CD4-positive, alpha-beta T cell treated with Interleukin-15 for 4 hours (primary cell): ENCODE results near the gene PPME1.
A peak's percentile ranks its signal among the peaks of the same experiment; 100 is the strongest.

Experiments used
- DNase-seq: peaks from one replicate; pipeline ENCODE4 v3.0.0-alpha.2; 2020; ENCODE audit warnings: low spot score

The PPME1 gene

DNA sequence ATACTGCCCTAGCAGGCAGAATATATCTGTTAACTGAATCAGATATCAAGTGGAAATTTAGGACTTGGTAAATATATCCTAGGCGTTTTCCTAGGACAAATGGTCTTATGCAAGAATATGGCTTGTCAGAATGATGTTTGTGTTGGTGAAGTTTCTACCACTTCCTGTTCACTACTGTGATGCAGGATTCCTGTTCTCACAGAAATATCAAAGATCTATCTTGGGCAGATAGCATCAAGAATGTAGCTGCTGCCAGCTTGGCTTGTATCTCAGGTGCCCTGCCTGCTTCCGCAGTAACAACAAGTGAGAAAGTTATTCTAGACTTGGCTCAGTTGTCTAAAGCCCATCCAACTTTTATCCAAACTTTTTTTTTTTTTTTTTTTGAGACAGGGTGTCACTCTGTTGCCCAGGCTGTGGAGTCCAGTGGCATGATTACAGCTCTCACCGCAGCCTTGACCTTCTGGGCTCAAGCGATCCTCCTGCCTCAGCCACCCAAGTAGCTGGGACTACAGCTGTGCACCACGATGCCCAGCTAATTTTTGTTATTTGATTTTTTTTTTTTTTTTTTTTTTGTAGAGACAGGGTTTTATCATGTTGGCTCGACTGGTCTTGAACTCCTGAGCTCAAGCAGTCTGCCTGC, 61.3 kb downstream of the PPME1 start:
- DNase-seq = peak; percentile 17

DNA sequence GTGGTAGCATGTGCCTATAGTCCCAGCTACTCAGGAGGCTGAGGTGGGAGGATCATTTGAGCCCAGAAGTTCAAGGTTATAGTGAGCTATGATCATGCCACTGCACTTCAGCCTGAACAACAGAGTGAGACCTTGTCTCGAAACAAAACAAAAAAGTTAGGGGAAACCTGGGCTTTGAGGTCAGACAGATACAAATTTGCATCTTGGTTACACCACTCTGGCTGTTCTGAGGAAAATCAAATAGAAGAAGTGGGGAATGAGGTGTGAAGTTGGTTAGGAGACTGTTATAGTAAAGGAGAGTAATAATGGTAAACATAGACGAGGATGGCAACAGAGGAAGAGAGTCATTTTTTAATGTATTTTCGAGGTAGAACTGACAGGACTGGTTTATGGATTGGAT, 62.6 kb downstream of the PPME1 start:
- DNase-seq = no peak

DNA sequence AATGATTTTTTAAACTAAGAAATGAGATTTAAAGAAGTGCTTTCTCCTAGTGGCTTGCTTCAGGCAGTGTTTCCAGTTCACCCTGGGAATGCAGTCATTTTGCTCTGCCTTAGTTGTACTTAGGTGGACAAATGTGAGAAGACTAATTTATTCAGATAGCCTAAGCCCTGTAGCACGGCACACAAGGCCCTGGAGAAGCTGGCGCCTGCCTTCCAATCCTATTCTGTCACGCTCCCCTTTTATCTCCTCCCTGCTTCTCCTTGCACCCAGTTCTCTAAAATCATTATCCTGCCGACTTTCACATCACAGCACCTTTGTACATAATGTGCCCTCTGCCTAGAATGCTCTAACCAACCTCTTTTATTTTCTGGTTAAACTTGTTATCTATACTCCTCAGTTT, 64.0 kb downstream of the PPME1 start:
- DNase-seq = no peak

DNA sequence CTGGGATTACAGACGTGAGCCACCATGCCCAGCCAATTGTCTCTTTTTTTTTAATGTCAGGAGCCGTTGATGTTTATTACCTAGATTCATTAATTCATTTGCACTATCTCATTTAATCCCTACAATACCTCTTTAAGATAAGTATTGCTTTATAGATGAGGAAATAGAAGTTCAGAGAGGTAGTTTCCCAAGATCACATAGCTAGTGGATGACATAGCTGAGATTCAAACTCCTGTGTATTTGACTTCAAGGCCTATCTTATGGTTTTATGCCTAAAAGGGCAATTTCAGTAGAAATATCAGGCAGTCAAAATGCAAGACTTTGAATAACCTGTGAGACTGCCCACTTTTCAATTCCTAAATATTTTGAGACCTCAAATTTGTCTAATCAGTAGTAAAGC, 66.5 kb downstream of the PPME1 start:
- DNase-seq = no peak

DNA sequence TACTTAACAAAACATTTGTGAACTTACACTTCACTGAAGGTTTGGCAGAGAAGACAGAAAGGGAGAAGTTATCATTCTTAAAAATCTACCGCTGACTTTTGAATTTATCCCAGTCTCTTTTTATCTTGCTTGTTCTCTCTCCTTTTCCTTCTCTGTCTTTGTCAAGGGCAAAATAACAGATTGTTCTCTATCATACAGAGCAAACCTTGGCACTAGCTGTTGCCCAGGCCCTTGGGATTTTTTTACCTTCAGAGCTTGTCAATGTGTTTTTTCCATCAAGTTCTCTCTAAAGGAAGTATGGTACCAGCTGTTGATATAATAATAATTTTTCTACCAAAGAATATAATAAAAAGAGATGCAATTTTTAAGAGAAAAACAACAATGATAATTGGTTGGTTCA, 67.2 kb downstream of the PPME1 start:
- DNase-seq = no peak

DNA sequence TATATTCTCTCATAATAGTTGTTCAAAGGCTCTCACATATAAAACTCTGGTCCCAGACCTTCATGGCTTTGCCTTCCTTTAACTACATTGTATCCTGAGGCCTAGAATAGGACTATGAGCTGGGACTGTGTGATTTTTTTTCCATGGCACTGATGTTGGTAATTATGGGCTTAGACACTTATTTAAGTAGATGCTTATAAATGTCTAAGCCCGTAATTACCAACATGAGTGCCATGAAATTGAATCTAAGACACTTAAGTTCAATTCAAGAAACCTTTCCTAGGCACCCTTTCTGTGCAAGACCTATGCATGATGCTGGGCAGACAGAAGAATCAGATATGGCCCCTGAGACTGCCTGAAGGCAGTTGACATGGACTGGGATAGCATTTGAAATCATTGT, 77.4 kb downstream of the PPME1 start:
- DNase-seq = no peak

DNA sequence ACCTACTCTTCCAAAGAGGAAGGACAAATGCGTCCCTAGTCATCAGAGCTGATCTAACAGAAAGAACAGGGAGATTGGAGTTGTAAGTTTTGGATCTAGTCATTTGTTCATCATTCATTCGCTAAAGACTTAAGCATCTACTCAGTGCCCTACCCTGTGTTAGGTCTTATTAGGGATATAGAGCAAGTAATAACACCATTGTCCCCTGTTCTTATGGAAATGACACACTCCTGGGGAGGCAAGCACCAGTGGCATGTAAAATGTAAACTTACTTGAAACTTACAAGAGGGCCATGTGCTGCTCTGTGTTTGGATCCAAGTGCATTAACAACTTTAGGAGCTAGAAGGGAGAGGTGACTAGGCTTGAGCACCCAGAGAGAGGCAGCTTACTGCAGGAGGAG, 78.4 kb downstream of the PPME1 start:
- no peak for DNase-seq

DNA sequence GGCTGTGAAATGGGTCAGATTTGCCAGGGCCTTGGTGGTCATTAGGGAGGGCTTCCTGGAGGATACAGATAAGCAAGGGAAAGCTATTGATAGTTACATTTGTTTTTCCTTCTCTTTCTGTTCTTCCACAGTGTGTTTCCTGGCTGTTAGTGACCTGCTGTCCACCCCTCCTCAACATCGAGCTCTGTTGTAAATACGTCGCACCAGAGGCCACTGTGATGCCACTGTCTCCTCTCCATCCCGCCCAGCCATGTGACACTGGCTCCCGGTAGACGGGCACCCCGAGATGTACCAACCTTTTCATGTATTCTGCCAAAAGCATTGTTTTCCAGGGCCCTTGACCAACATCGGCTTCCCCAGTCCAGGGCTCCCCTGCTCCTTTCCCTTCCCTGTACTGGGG, 82.3 kb downstream of the PPME1 start:
- no peak for DNase-seq

DNA sequence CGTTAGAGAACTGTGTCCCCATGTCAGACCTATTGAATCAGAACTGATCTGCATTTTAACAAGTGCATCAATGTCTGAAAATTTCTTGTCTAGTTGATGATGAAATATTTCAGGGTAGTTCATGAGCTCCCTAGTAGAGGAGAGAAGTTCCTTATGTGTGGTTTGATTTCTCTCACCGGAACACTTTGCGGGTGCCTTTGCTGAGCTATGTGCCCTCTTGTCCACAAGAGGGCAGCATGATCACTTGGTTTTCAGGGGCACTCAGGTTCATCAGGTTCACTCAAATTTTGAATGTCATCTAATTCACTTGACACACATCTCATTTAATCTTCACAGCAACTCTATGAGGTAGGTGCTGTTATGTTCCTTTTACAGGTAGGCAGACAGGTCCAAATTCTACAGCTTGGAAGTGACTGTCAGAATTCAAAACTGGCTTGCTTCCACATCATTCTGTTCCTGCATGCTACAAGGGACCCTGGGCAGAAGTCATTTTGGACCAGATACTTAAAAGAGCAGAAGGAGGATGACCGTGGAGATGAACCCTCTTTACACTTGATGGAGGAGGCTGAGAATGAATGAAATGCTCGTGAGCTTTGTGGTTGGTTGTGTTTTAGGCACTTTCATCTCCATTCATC, 84.8 kb downstream of the PPME1 start:
- DNase-seq = peak; percentile 63

DNA sequence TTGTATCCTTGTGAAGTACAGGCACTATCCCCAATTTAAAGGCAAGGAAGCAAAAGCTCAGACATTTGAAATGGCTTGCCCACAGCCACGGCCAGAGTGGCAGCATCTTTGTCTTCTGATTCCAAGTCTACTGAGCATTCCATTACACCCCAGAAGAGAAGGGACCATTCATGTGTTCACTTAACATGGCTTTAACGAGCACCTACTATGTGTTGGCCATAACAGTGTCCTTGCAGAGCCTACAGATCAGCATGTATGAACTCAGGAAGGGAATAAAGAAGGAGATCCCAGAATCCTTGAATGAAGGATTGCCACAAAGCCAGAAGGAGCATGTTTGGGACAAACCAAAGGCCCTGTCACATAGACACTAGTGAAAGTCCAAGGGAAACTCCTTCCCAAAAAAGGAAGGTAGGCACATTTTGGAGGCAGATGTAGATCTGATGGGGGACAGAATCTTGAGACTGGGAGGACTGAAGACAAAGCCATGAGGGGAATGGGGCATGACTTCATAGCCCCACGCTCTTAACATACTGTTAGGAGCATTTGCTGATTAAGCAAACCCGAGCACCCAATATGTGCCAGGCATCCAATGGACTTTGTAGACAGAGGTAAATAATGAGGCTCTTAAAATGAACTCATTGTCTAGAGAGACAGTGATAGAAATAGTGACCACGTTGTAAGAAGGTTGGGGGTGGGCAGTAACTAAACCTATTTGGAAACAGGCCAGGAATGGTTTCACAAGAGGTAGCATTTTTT, 85.5 kb downstream of the PPME1 start:
- DNase-seq = no peak

DNA sequence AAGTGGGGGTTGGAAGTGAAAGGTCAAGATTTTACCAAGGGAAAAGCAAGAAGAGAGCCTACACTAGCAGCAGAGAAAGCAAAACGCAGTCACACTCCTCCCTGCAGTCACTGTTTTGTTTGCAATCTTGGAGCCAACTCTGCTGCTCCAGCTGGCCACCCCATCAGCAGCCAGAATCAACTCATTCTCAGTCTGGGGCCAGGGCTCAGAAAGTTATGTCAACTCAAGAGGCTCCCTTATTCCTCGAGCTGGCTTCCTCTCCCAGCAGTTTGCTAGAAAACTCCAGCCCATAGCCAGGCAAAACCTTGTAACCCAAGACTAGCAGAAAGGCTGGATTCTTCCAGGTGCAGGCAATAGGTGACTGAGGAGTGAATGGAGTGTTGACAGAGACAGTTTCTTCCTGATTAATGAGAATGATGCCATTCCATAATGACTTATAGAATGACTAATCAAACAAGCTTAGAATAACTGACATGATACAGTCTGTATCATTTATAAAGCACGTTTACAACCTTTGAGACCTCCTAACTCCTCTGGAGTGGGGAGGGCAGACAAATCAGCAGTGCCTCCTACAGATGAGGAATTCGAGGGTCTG, 87.0 kb downstream of the PPME1 start:
- DNase-seq = no peak

DNA sequence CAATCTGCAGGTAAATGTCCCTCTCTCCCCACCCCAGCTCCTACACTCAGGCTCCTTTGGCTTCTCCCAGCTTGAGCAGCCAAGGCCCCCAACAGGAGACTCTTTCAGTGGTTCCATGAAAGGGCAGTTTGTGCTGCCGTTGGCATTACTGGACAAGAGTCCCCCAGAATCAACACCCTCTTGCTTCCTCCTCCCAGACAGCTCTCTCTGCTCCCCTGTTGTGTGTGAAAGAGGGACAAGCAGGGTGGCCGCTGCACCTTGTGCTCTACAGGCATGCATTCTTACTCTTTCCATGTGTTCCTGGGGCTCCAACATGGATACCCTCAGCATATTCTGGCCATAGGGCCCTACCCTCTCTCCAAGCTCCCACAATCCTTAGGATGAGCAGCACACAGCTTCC, 91.6 kb downstream of the PPME1 start:
- no peak for DNase-seq

DNA sequence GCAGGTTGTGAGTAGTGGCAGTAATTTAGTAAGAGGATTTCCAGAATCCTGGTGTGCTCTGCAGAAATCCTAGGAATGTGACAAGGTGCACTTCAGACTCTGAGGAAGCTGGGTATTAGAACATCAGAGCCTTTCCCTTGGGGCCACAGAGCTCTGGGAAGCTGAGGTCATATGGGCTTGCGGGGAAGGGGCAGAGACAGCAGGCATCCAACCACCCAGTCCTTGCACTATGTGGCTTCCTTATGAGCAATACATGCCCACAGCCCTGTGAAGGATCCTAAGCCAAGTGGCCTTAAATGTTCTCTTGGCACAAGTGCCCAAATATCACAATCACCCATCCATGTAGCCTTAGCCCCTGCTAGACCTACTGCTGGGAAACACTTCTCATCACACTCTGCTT, 94.2 kb downstream of the PPME1 start:
- no peak for DNase-seq

DNA sequence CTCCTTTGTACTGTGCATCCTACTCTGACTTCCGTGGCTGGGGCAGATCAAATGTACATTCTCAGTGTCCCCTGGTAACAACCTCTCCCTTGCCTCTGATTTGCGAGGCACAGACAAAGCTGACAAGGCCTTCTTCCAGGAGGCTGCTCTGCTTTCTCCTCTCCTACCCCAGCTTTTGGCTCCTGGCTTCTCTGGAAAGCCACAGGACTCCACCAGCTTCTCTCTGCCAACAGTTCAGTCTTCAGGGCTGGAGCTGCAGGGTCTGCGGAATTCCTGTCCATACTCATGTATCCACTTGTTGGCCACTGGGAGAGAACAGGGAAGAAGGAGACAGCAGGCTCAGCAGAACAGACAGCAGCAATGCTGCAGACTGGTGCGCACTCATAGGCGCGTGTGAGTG, 95.9 kb downstream of the PPME1 start:
- DNase-seq = no peak

DNA sequence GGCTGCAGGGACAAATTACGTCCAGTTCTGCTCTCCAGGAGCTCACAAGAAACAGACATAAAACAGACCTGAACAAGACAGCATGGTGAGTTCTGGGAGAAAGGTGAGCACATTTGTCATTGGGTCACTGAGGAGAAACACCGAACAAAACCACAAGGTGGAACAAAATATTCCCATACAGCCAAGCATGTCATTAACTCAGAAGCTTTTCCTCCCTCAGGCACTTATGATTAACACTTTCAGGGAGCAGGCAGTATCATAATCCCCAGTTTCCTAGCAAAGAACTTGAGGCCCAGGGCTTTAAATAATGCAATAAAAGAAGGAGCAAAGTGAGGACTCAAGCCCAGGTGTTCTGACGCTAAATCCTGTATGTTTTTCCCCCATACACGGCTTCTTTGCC, 97.4 kb downstream of the PPME1 start:
- no peak for DNase-seq

DNA sequence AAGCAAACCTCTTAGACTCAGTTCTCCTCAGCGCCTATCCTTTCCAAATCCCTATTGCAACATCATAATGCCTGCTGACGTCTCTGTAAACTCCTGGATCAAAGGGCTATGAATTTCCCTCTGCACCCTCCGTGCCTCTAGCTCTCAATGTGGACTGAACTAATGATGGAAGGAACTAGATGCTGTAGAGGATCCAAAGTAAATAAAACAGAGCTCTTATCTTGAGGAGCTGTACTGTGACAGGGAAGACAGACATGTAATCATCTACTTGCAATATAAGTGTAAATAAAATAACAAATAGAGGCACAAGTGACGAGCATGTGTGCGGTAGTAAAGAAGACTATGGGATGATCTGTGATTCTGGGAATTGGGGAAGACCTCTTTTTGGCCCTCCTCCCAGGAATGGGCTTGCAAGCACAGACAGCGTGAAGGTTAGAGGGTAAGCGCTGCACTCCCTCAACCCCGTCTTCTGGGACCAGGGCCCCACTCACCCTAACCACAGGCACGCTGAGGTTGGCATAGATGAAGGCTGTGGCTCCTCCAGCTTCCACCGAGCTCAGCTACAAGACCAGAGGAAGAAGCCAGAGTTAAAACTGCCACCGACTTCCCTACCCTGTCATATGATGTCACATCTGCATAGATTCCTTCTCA, 98.2 kb downstream of the PPME1 start:
- DNase-seq = no peak

DNA sequence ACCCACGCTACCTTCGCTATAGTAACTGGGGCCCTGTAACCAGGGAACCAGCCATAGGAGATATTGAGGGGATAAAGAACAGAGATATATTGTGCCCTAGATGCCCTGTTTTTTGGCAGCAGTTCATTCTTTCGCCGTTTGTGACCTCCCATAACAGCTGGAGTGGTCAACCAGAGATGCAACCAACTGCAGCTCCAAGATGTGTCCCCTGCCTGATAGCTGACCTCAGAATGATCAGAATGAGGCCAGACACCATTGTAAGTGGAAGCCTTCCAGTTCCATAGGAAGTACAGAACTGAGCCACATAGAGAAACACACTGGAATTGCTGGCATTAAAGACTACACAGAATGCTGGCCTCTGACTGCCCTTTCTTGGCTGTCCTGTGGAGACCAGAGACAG, 101.2 kb downstream of the PPME1 start:
- DNase-seq = no peak

DNA sequence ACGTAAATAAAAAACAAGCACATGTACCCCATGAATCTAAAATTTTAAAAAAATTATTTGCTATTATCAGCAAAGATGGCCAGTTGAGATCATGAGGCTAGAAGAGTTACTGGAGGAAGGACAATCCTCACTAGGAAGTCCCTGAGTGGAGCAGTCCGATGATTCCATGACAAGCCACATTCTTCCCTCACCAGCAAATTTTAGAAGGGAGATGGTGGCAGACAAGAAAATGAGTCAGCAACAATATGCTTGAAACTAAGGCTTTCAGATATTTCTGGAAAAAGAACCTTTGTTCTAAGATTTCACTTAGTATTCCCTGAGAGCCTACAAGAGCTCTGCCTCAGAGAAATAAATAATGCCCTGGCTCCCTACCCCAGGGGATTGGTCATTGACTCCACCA, 105.5 kb downstream of the PPME1 start:
- DNase-seq = no peak

DNA sequence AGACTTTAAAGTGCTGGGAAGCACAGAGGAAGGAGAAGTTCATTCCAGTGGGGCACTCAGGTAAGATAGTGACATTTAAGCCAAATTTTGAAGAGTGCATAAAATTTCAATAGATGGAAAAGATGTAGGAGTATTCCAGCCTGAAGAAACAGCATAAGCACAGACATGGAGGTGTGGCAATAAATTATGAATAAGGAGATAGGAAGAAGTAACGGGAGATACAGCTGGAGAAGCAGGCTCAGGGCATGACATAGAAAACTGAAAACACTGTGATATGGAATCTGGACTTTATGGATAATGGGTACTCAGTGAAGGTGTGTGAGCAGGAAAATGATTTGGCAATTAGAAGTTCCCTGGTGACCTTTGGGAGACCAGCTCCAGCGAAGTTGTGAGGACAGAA, 107.0 kb downstream of the PPME1 start:
- DNase-seq = no peak

DNA sequence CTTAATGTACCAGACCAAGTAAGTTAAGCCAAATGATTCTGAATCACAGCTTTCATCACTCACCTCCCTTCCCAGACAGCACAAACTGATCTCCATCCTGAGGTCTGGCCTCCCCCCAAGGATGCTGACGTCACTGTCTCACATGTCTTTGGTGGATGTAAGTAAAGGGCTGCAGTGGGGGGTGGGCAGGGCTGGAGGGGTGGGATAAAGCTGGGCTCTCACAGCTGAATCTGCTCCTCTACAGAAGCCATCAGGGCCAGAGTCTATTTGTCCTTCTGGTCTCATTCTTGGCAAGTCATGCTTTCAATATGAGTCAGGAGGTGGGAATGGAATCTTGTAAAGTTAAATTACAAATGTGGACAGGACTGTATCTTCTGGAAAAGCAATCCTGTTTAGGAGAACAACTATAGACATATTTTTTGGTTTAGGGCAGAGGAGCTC, 107.7 kb downstream of the PPME1 start:
- no peak for DNase-seq

DNA sequence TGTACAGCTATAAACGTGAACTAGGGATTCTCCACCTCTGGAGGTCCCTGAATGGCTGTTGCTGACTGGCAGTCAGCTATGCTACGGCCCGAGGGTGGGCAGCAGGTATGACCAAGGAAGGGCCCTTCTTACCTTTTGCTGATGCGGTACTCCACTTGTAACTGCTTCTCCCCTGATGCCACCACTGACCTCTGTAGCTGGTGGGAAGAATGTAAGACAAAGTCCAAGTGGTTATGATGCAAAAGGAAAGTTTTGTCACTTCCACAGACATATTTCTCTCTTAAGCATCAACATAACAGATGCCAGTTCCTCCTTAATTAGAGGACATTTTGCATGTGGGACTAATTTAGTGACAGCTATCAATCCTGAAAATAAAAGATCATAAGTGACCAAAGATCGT, 108.2 kb downstream of the PPME1 start:
- no peak for DNase-seq

DNA sequence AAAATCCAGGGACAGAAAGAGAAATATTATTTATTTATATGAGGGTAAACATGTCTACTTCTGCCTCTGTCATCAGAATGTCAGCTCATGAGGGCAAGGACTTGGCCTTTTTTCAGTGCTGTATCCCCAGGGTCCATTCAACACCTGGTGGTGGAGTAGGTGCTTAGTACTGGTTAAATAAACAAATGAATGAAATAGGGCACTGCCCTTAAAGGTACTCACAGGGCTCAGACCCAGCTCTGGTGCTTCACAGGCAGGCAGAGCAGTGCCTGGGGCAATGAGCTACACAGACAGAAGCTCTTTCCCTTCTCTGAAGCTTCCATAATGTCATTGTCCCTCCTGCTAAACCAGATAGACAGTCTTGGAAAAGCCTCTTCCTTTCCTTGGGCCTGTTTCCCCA, 109.4 kb downstream of the PPME1 start:
- no peak for DNase-seq

DNA sequence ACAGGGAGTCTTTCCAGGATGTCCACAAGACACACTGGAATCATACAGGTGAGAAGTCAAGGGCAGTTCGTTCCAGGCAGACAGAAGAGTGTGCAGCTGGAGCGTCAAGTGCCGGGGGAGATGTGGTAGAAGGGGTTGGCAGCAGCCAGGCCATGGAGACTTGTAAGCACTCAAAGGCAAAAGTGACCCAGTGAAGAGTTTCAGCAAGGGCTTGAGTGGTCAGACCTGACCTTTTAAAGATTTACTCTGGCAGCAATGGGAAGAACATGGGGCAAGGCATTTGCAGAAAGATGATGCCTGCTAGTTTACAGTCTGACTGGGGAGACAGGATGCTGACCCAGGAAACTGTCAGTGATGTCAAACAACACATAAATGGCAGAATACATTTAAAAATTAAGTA, 111.3 kb downstream of the PPME1 start:
- DNase-seq = no peak
